A549 treated with RU486 at 1 μM for 4 hours (cell line): ENCODE measurements around the gene UBASH3A. TPM values are rescaled to one million over a fixed set of nuclear protein-coding genes. Genes with fewer than 3 reads are reported as not detected.

ENCODE experiments used
- total RNA-seq: library from RNA; stranded (reverse); fragments of 200-300 nt; extraction: Qiagen RNA extraction; gene quantifications from 5 replicates; pipeline ENCODE4 v1.2.3, GENCODE V29; 2022; ENCODE audit warnings: low read depth

Gene UBASH3A, protein sequence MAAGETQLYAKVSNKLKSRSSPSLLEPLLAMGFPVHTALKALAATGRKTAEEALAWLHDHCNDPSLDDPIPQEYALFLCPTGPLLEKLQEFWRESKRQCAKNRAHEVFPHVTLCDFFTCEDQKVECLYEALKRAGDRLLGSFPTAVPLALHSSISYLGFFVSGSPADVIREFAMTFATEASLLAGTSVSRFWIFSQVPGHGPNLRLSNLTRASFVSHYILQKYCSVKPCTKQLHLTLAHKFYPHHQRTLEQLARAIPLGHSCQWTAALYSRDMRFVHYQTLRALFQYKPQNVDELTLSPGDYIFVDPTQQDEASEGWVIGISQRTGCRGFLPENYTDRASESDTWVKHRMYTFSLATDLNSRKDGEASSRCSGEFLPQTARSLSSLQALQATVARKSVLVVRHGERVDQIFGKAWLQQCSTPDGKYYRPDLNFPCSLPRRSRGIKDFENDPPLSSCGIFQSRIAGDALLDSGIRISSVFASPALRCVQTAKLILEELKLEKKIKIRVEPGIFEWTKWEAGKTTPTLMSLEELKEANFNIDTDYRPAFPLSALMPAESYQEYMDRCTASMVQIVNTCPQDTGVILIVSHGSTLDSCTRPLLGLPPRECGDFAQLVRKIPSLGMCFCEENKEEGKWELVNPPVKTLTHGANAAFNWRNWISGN
- total RNA-seq = 0.08 to 0.33 TPM (median 0.09 TPM) in 5 replicates

DNA sequence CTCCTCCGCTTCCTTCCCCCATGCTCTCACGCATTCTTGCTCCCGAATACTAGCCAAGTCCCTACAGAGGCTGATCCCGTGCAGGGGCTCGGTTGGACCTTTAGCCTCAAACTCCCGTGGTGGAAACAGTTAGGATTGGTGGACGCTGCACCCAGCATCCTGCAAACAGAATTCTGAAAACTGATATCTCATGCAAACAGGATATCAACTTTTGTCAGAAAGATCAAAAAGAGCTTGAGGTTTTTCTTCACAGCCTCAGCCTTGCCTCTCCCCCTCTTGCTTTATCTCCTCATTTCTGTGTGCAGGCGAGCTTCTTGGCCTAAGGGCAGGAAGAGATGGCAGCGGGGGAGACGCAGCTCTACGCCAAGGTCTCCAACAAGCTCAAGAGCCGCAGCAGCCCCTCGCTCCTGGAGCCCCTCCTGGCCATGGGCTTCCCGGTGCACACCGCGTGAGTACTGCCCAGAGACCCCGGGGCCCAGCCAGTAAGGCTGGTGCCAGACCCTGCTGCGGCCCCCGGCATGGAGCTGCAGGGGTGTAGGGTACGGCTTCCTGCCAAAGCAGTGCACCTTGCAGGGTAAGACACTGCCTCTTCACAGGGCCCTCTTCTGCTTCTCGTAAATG is at the start of gene UBASH3A:
TSS of gene UBASH3A (plus strand) at position 292 of the 621 bp plus-strand sequence. CDS start at position 336, 44 bp downstream.

DNA sequence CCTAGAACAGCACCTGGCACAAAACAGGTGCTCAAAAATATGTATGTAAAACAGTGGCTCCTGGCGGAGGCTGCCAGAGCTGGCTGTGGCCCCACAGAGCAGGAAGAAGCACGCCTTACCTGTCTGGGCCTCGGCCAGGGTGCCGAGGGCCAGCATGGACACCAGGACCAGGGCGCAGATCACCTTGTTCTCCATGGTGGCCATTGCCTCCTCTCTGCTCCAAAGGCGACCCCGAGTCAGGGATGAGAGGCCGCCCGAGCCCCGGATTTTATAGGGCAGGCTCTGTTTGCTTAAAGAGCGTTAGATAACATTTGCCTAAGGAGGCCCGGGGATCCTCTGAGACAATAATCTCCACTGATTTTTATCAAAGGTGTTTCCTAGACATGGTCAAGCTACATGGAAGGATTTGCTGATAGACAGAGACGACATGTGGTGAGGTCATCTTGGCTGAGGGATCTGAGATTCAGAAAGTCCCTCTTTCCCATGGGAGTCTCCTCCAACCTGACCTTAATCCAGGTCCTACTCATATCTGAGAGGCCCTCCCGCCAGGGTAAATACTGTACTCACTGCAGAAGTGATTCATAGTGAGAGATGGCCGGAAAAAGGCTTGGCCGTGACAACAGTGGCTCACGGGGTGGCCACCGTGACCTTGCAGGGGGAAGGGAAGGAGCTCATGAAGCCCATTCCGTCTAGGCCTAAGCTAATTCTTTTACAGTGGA is 37.3 kb upstream of the UBASH3A start, which contains the start of gene TFF1:
TSS of gene TFF1 (minus strand) at position 244 of the 719 bp plus-strand sequence. CDS start at position 204, 40 bp downstream.

DNA sequence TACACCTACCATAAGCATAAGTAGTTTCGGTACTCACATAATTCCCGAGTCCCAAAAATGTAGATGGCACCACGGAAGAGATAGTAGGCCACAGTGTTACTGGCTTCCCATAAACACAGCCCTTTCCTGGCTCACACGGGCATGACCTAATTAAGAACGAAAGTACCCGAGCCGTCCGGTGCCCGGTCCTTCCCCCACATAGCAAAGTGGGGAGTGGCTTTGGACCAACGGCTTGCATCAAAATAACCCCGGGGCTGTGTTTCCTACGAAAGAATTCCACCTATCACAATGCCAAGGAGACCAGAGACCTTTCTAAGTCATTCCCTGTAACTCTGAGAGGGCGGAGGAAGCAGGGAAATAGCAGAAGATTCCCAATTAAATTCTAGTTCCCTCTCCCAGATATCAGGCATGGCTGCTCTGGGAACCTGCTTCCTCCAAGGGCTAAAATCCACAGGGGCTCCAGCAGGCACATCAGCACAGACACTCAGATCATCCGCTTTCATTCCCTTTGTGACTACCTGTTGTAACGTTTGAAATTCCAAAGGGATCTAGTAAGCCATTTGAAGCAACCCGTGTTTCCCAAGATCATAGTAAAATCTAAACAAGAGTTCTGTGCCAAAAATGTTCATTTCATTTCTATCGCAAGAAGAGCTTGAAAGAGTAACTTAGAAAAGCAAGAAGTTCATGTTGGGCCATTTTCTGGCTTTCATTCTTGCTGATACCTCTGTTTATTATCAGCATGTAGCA is 7.6 kb upstream of the UBASH3A start, which contains the start of gene TMPRSS3:
TSS of gene TMPRSS3 (minus strand) at position 148 of the 747 bp plus-strand sequence. CDS start 635 bp downstream, outside the sequence.

DNA sequence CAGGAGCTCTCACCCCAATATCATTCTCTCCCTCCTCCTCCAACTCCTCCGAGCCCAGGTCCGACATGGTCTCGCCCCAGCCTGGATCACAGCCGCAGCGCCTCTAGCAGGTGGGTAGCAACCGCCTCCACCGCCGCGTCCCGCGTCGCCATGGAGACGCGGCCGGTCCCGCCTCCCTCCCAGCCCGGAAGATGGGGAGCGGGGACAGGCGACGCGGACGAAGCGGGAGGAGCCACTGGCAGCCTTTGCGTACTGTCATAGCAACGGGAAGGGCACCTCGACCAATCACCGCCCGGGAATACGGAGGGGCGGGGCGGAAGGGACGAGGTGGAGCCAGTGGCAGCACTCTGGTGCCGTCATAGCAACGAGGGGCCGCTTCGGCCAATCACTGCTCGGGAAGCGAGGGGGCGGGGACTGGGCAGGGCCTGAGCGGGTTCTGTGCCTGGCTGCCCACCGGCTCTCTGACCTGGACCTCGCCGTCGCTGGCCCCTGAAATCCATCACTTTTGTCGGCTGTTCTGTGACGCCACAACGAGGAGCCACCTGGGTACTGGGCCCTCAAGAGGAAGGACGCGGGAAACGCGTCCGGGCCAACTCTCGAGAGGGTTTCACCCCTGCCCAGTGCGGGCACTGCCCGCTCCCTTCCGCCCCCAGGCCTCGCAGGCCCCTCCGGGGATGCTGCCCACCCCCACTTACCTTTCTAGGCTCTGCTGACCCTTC is 92.6 kb downstream of the UBASH3A start, which contains the start of gene RSPH1:
TSS of gene RSPH1 (minus strand) at position 105 of the 719 bp plus-strand sequence. CDS start at position 67, 38 bp downstream.

Other genes starting within 250 kb of the UBASH3A start
- 2.1 to 2.6 TPM (median 2.4 TPM) in 5 replicates for gene ABCG1, start 184.8 kb upstream of the UBASH3A start, total RNA-seq
- gene TFF3, start 88.5 kb upstream of the UBASH3A start, total RNA-seq = not detected in 5 replicates
- 0.47 TPM in 1 of 5 replicates, not detected in the others for gene TFF2, start 52.9 kb upstream of the UBASH3A start, total RNA-seq
- 22.1 to 29.0 TPM (median 26.3 TPM) in 5 replicates for gene TFF1, start 37.4 kb upstream of the UBASH3A start, total RNA-seq
- 0.10 to 0.53 TPM (median 0.24 TPM) in 4 of 5 replicates, not detected in the other for gene TMPRSS3, start 7.8 kb upstream of the UBASH3A start, total RNA-seq
- gene RSPH1, start 92.3 kb downstream of the UBASH3A start, total RNA-seq = 0.68 to 1.3 TPM (median 0.91 TPM) in 5 replicates
- 3.6 to 4.4 TPM (median 3.8 TPM) in 5 replicates for gene SLC37A1, start 110.0 kb downstream of the UBASH3A start, total RNA-seq
- 1.1 to 1.7 TPM (median 1.2 TPM) in 5 replicates for gene PDE9A, start 249.7 kb downstream of the UBASH3A start, total RNA-seq